ENCODE measurements around the gene ADORA2A. TPM values are rescaled to one million over a fixed set of nuclear protein-coding genes. Genes with fewer than 3 reads are reported as not detected.

ADORA2A gene
- total RNA-seq, 1 experiment from 2014 or later = 8.7 TPM

GRCh38 chr22:24457894-24458420 is 30.6 kb downstream of the ADORA2A start:
- H3K9me3 ChIP-seq (replicated peaks) = no peaks in the 10 kb centered on the region
- no peak overlapping the region for H3K4me3 ChIP-seq
- peaks cover 17% of the 10 kb centered on the region for H3K4me1 ChIP-seq
- DNase-seq = no peak
- no peaks in the 10 kb centered on the region for H3K36me3 ChIP-seq
- no peak overlapping the region for H3K27ac ChIP-seq
- H3K27me3 ChIP-seq = no peaks in the 10 kb centered on the region

- no peak for DNase-seq
- no peaks in the 10 kb centered on the region for H3K36me3 ChIP-seq
- H3K27me3 ChIP-seq = no peaks in the 10 kb centered on the region
- H3K4me1 ChIP-seq = peaks cover 15% of the 10 kb centered on the region
- H3K27ac ChIP-seq = no peak overlapping the region
- no peak overlapping the region for H3K4me3 ChIP-seq
- no peaks in the 10 kb centered on the region for H3K9me3 ChIP-seq (replicated peaks)
Observed at GRCh38 chr22:24459911-24460310, 32.5 kb downstream of the ADORA2A start.

- Histone ChIP-seq H3K4me1 (peaks cover 22% of the 10 kb centered on the region), H3K27ac (no peak overlapping the region)
- no peak for DNase-seq
Observed at GRCh38 chr22:24460418-24461089, 33.2 kb downstream of the ADORA2A start.

GRCh38 chr22:24463071-24463760 is 35.8 kb downstream of the ADORA2A start:
- no peaks in the 10 kb centered on the region for H3K9me3 ChIP-seq (replicated peaks)
- H3K4me1 ChIP-seq = peaks cover 42% of the 10 kb centered on the region
- peak overlapping the region; percentile 61 for H3K27ac ChIP-seq
- no peaks in the 10 kb centered on the region for H3K27me3 ChIP-seq
- H3K4me3 ChIP-seq = no peak overlapping the region
- H3K36me3 ChIP-seq = no peaks in the 10 kb centered on the region
- peak; percentile 82 to 87 for DNase-seq

More at GRCh38 chr22:24460418-24461089, 33.2 kb downstream of the ADORA2A start:
- Histone ChIP-seq H3K4me3 (no peak overlapping the region), H3K9me3 (replicated peaks) (no peaks in the 10 kb centered on the region), H3K27me3 (no peaks in the 10 kb centered on the region), H3K36me3 (no peaks in the 10 kb centered on the region)

GRCh38 chr22:24465566-24465965 is 38.2 kb downstream of the ADORA2A start:
- no peaks in the 10 kb centered on the region for H3K9me3 ChIP-seq (replicated peaks)
- H3K36me3 ChIP-seq = no peaks in the 10 kb centered on the region
- no peaks in the 10 kb centered on the region for H3K27me3 ChIP-seq
- peak; percentile 40 to 60 for DNase-seq
- no peak overlapping the region for H3K4me3 ChIP-seq
- peak overlapping the region; percentile 51 for H3K27ac ChIP-seq
- H3K4me1 ChIP-seq = peaks cover 42% of the 10 kb centered on the region

GRCh38 chr22:24465975-24466374 is 38.6 kb downstream of the ADORA2A start:
- no peak for DNase-seq
- Histone ChIP-seq H3K27ac (peak overlapping the region; percentile 51), H3K36me3 (no peaks in the 10 kb centered on the region)

GRCh38 chr22:24466716-24467328 is 39.4 kb downstream of the ADORA2A start:
- H3K9me3 ChIP-seq (replicated peaks) = no peaks in the 10 kb centered on the region
- H3K27me3 ChIP-seq = no peaks in the 10 kb centered on the region
- DNase-seq = peak; percentile 59 to 75

More at GRCh38 chr22:24465975-24466374, 38.6 kb downstream of the ADORA2A start:
- H3K4me3 ChIP-seq = no peak overlapping the region
- no peaks in the 10 kb centered on the region for H3K27me3 ChIP-seq
- no peaks in the 10 kb centered on the region for H3K9me3 ChIP-seq (replicated peaks)
- H3K4me1 ChIP-seq = peaks cover 42% of the 10 kb centered on the region

GRCh38 chr22:24467340-24467739 is 39.9 kb downstream of the ADORA2A start:
- Histone ChIP-seq H3K4me1 (peaks cover 42% of the 10 kb centered on the region), H3K4me3 (no peak overlapping the region), H3K36me3 (no peaks in the 10 kb centered on the region), H3K9me3 (replicated peaks) (no peaks in the 10 kb centered on the region), H3K27me3 (no peaks in the 10 kb centered on the region), H3K27ac (no peak overlapping the region)
- no peak for DNase-seq

More at GRCh38 chr22:24466716-24467328, 39.4 kb downstream of the ADORA2A start:
- no peaks in the 10 kb centered on the region for H3K36me3 ChIP-seq
- no peak overlapping the region for H3K4me3 ChIP-seq
- peaks cover 42% of the 10 kb centered on the region for H3K4me1 ChIP-seq
- no peak overlapping the region; the same call in 1 of the 2 replicates for H3K27ac ChIP-seq

- H3K4me3 ChIP-seq = no peak overlapping the region
- no peaks in the 10 kb centered on the region for H3K27me3 ChIP-seq
- no peak overlapping the region for H3K27ac ChIP-seq
- DNase-seq = no peak
- no peaks in the 10 kb centered on the region for H3K36me3 ChIP-seq
- H3K4me1 ChIP-seq = peaks cover 20% of the 10 kb centered on the region
- 0 out of 2 replicates have a peak, but pooled peaks cover 3% of the 10 kb centered on the region for H3K9me3 ChIP-seq (replicated peaks)
Observed at GRCh38 chr22:24471570-24471969, 44.2 kb downstream of the ADORA2A start.

- no peak overlapping the region for H3K4me3 ChIP-seq
- H3K36me3 ChIP-seq = no peaks in the 10 kb centered on the region
- no peak for DNase-seq
- H3K9me3 ChIP-seq (replicated peaks) = 0 out of 2 replicates have a peak, but pooled peaks cover 3% of the 10 kb centered on the region
- H3K27ac ChIP-seq = no peak overlapping the region
- peaks cover 10% of the 10 kb centered on the region for H3K4me1 ChIP-seq
- H3K27me3 ChIP-seq = no peaks in the 10 kb centered on the region
Observed at GRCh38 chr22:24473284-24473683, 45.9 kb downstream of the ADORA2A start.

- Histone ChIP-seq H3K27me3 (no peaks in the 10 kb centered on the region), H3K27ac (no peak overlapping the region; the same call in 1 of the 2 replicates), H3K9me3 (replicated peaks) (0 out of 2 replicates have a peak, but pooled peaks cover 3% of the 10 kb centered on the region), H3K4me1 (peaks cover 10% of the 10 kb centered on the region), H3K4me3 (no peak overlapping the region), H3K36me3 (no peaks in the 10 kb centered on the region)
- peak; percentile 31 to 44 for DNase-seq
Observed at GRCh38 chr22:24474221-24474620, 46.8 kb downstream of the ADORA2A start.

GRCh38 chr22:24474649-24475255 is 47.4 kb downstream of the ADORA2A start:
- no peak for DNase-seq
- no peaks in the 10 kb centered on the region for H3K27me3 ChIP-seq
- H3K4me1 ChIP-seq = peaks cover 10% of the 10 kb centered on the region
- H3K36me3 ChIP-seq = no peaks in the 10 kb centered on the region
- H3K9me3 ChIP-seq (replicated peaks) = 0 out of 2 replicates have a peak, but pooled peaks cover 3% of the 10 kb centered on the region
- H3K27ac ChIP-seq = no peak overlapping the region
- H3K4me3 ChIP-seq = no peak overlapping the region

- Histone ChIP-seq H3K4me1 (peaks cover 9% of the 10 kb centered on the region; the same call in 1 of the 2 replicates), H3K4me3 (no peak overlapping the region), H3K27ac (no peak overlapping the region), H3K9me3 (replicated peaks) (no peaks in the 10 kb centered on the region), H3K36me3 (no peaks in the 10 kb centered on the region), H3K27me3 (no peaks in the 10 kb centered on the region)
- no peak for DNase-seq
Observed at GRCh38 chr22:24481641-24482040, 54.2 kb downstream of the ADORA2A start.

GRCh38 chr22:24482575-24482974 is 55.2 kb downstream of the ADORA2A start:
- Histone ChIP-seq H3K27ac (no peak overlapping the region), H3K27me3 (no peaks in the 10 kb centered on the region), H3K9me3 (replicated peaks) (no peaks in the 10 kb centered on the region), H3K36me3 (no peaks in the 10 kb centered on the region), H3K4me1 (peaks cover 9% of the 10 kb centered on the region; the same call in 1 of the 2 replicates), H3K4me3 (no peak overlapping the region)
- no peak for DNase-seq

Measured in SJCRH30 (cell line).